SU-DHL-6 (cell line): Measurements from ENCODE around the gene ANK3.

ENCODE experiments used
- H2AFZ ChIP-seq: fragments of 200-600 bp; sonication (generic); 2 replicates; pipeline ENCODE4 v1.6.1; 2014; ENCODE audit warnings: low read depth, mild to moderate bottlenecking, moderate library complexity, mixed read lengths, antibody characterized with exemption, low read length; ENCODE audit not compliant: severe bottlenecking
- H3F3A ChIP-seq: fragments of 200-600 bp; shearing (Covaris generic); 2 replicates; pipeline ENCODE4 v1.6.0; 2016; ENCODE audit warnings: antibody characterized with exemption, mild to moderate bottlenecking; ENCODE audit not compliant: insufficient read depth
- H3K27ac ChIP-seq: fragments of 200-600 bp; sonication (generic); 2 replicates; pipeline ENCODE4 v1.5.1; 2016; ENCODE audit warnings: low read depth, mild to moderate bottlenecking, low read length, moderate library complexity, mixed read lengths
- H3K27me3 ChIP-seq: fragments of 200-600 bp; sonication (generic), shearing (Covaris generic); 2 replicates; pipeline ENCODE4 v1.6.0; 2014; ENCODE audit warnings: mild to moderate bottlenecking, low read length
- H3K36me3 ChIP-seq: fragments of 200-600 bp; sonication (generic); 2 replicates; pipeline ENCODE4 v1.6.1; 2014; ENCODE audit warnings: mild to moderate bottlenecking, low read length, mixed read lengths
- H3K4me2 ChIP-seq: fragments of 300-600, 200-600 bp; shearing (Covaris generic), sonication (generic); 2 replicates; pipeline ENCODE4 v1.6.0; 2014; ENCODE audit warnings: low read length, low read depth, mild to moderate bottlenecking; ENCODE audit not compliant: poor library complexity, severe bottlenecking
- H3K4me3 ChIP-seq: fragments of 200-600 bp; sonication (generic); 2 replicates; pipeline ENCODE4 v1.5.1; 2014; ENCODE audit warnings: antibody characterized with exemption, low read length, mild to moderate bottlenecking, mixed read lengths; ENCODE audit not compliant: insufficient read depth, poor library complexity, severe bottlenecking
- H3K79me2 ChIP-seq: fragments of 200-600 bp; sonication (generic); 2 replicates; pipeline ENCODE4 v1.6.1; 2014; ENCODE audit warnings: mild to moderate bottlenecking, low read length, moderate library complexity; ENCODE audit not compliant: insufficient read depth
- H3K9ac ChIP-seq: fragments of 200-600 bp; sonication (generic); 2 replicates; pipeline ENCODE4 v1.7.0; 2014; ENCODE audit warnings: mild to moderate bottlenecking, low read length
- H3K9me2 ChIP-seq: fragments of 200-600 bp; sonication (generic); replicated peaks from 2 replicates; pipeline ENCODE4 v1.6.1; 2014; ENCODE audit warnings: low read length; ENCODE audit not compliant: insufficient read depth
- H3K9me3 ChIP-seq: fragments of 200-600 bp; sonication (generic); 2 replicates; pipeline ENCODE4 v1.6.1; 2014; ENCODE audit warnings: low read length, mixed read lengths; ENCODE audit not compliant: insufficient read depth
- H4K20me1 ChIP-seq: fragments of 200-600 bp; sonication (generic); 2 replicates; pipeline ENCODE4 v1.6.1; 2014; ENCODE audit warnings: low read depth, mild to moderate bottlenecking, antibody characterized with exemption, low read length, moderate library complexity, mixed read lengths
- EZH2phosphoT487 ChIP-seq: fragments of 200-600 bp; sonication (generic), shearing (Covaris generic); conservative IDR thresholded peaks from 2 replicates; pipeline ENCODE4 v1.6.1; 2018; ENCODE audit warnings: mild to moderate bottlenecking, antibody characterized with exemption, low read length, moderate library complexity, mixed read lengths
- TF ChIP-seq, protein P1 (sequence below): fragments of 200-600 bp; sonication (generic); IDR thresholded peaks from one replicate; pipeline ENCODE4 v1.5.1; 2017; ENCODE audit warnings: antibody characterized with exemption, mild to moderate bottlenecking, low read length, moderate library complexity; ENCODE audit not compliant: insufficient read depth, poor library complexity, severe bottlenecking

ANK3 gene

DNA sequence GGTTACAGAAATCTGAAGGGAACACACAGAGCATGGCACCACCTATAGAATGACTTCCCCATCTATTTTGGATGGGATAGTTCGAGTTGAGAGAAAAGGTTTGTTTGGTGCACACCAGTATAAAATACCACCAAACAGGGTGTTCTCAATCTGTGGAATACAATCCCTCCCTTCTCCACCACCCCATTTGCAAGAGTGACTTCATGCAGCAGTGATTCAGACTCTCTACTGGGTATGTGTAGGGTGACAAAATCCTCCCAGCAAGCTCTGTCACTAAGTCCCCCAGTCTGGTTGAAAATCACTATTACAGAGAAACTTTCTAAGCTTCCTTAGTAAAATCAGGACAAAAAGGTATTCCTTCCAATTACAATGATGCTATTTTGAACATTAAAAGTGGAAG, 69.0 kb downstream of the ANK3 start:
- no peak overlapping the region for H2AFZ ChIP-seq
- no peak overlapping the region for H3K4me2 ChIP-seq
- no peaks in the 10 kb centered on the region for H3K36me3 ChIP-seq
- no peaks in the 10 kb centered on the region for H3K79me2 ChIP-seq
- no peaks in the 10 kb centered on the region for H4K20me1 ChIP-seq
- TF ChIP-seq, protein P1, sequence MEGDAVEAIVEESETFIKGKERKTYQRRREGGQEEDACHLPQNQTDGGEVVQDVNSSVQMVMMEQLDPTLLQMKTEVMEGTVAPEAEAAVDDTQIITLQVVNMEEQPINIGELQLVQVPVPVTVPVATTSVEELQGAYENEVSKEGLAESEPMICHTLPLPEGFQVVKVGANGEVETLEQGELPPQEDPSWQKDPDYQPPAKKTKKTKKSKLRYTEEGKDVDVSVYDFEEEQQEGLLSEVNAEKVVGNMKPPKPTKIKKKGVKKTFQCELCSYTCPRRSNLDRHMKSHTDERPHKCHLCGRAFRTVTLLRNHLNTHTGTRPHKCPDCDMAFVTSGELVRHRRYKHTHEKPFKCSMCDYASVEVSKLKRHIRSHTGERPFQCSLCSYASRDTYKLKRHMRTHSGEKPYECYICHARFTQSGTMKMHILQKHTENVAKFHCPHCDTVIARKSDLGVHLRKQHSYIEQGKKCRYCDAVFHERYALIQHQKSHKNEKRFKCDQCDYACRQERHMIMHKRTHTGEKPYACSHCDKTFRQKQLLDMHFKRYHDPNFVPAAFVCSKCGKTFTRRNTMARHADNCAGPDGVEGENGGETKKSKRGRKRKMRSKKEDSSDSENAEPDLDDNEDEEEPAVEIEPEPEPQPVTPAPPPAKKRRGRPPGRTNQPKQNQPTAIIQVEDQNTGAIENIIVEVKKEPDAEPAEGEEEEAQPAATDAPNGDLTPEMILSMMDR = no peak
- no peak for TF ChIP-seq EZH2phosphoT487
- H3K9me2 ChIP-seq = no peaks in the 10 kb centered on the region
- H3K9me3 ChIP-seq = no peaks in the 10 kb centered on the region
- no peak overlapping the region for H3K9ac ChIP-seq
- no peaks in the 10 kb centered on the region for H3K27me3 ChIP-seq
- H3K4me3 ChIP-seq = no peak overlapping the region
- no peaks in the 10 kb centered on the region for H3F3A ChIP-seq
- no peak overlapping the region for H3K27ac ChIP-seq

- no peak overlapping the region for H3K4me2 ChIP-seq
- no peaks in the 10 kb centered on the region for H3K79me2 ChIP-seq
- no peak overlapping the region for H3K27ac ChIP-seq
- no peak overlapping the region for H3K4me3 ChIP-seq
- no peaks in the 10 kb centered on the region for H4K20me1 ChIP-seq
- H3K9ac ChIP-seq = no peak overlapping the region
- H2AFZ ChIP-seq = no peak overlapping the region
- H3K36me3 ChIP-seq = no peaks in the 10 kb centered on the region
- TF ChIP-seq, protein P1 = no peak
- no peak for TF ChIP-seq EZH2phosphoT487
- H3K9me3 ChIP-seq = no peaks in the 10 kb centered on the region
- no peaks in the 10 kb centered on the region for H3K9me2 ChIP-seq
- H3F3A ChIP-seq = no peaks in the 10 kb centered on the region
- H3K27me3 ChIP-seq = no peaks in the 10 kb centered on the region
Observed at GRCh38 chr10:60316029-60316428, 73.6 kb downstream of the ANK3 start.

DNA sequence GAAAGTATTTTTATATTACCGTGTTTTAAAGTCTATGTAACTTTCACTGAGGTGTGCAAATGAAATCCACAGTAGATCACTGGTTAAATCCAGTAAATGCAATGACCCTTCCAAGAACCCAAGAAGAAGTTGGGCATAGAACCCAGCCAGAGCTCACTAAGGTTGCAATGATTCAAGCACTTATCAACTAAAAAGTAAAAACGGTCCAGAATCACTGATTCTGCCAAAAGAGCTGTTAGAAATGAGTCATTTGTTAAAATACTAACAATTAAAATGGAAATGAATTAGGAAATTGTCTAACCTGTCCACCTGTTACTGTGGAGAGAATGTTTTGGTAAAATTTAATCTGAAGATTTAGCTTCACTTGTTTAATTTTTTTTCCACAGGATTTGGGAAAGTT, 74.4 kb downstream of the ANK3 start:
- H3F3A ChIP-seq = no peaks in the 10 kb centered on the region
- H3K36me3 ChIP-seq = no peaks in the 10 kb centered on the region
- H3K9ac ChIP-seq = no peak overlapping the region
- no peak overlapping the region for H3K4me3 ChIP-seq
- no peaks in the 10 kb centered on the region for H3K27me3 ChIP-seq
- TF ChIP-seq, protein P1 = no peak
- no peak for TF ChIP-seq EZH2phosphoT487
- no peaks in the 10 kb centered on the region for H3K9me3 ChIP-seq
- no peak overlapping the region for H3K27ac ChIP-seq
- H2AFZ ChIP-seq = no peak overlapping the region
- H4K20me1 ChIP-seq = no peaks in the 10 kb centered on the region
- no peaks in the 10 kb centered on the region for H3K79me2 ChIP-seq
- no peaks in the 10 kb centered on the region for H3K9me2 ChIP-seq
- H3K4me2 ChIP-seq = no peak overlapping the region
